Skin epidermis (tissue), 12 donors: ENCODE measurements around the gene LDHB.
"Not testable (repeated sequence)": the region's sequence is repeated elsewhere in the genome, so short reads cannot be mapped to it uniquely, and the experiment has no call there.

Experiments
- H3K27ac ChIP-seq, 21 experiments: fragments of 200-600 bp; sonication (generic) in 11 of 21; one replicate each; pipeline ENCODE4 v1.5.0; 2020; ENCODE audit warnings: mild to moderate bottlenecking in 3 of 21, inconsistent platforms in 2 of 21, moderate library complexity in 2 of 21
- H3K4me3 ChIP-seq, 7 experiments: fragments of 200-600 bp; sonication (generic) in 2 of 7; one replicate each; pipeline ENCODE4 v1.5.0; 2020; ENCODE audit warnings: inconsistent platforms in 2 of 7, mild to moderate bottlenecking in 2 of 7, moderate library complexity in 1 of 7

Gene LDHB

DNA sequence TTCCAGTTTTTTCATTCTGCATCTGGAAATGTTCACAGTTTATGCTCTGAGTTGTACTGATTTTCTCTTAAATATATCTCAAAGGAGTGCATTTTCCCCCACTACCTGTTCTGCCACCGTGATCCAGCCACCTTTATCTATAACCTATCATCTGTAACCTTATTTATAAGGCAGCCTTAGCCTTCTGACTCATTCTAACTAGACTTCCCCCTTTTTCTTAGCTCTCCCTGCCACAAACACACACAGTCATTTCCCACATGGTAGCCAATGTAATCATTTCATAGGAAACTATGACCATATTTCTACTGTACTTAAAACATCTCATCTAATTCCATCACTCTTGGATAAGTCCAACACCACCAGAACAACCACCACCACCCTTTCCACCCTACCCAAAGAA is 42.2 kb downstream of the LDHB start:
- Histone ChIP-seq H3K27ac (peak overlapping the region in 5 of 21 experiments; percentile 5 to 59 (median 53)), H3K4me3 (no peak overlapping the region)

- no peak overlapping the region for H3K4me3 ChIP-seq
- H3K27ac ChIP-seq: peak overlapping the region in 4 of 21 experiments; percentile 15 to 59 (median 54)
These were observed 43.1 kb downstream of the LDHB start for GRCh38 chr12:21614506-21614905.

- H3K27ac ChIP-seq: no peak overlapping the region
- H3K4me3 ChIP-seq: no peak overlapping the region
These were observed 43.7 kb downstream of the LDHB start for GRCh38 chr12:21613931-21614330.

GRCh38 chr12:21608196-21608595 is 49.4 kb downstream of the LDHB start:
- no peak overlapping the region for H3K4me3 ChIP-seq
- H3K27ac ChIP-seq: no peak overlapping the region

- H3K4me3 ChIP-seq: no peak overlapping the region
- no peak overlapping the region for H3K27ac ChIP-seq
These were observed 49.9 kb downstream of the LDHB start for GRCh38 chr12:21607701-21608100.

- Histone ChIP-seq H3K4me3 (no peak overlapping the region), H3K27ac (no peak overlapping the region)
These were observed 51.5 kb downstream of the LDHB start for GRCh38 chr12:21606175-21606574.

DNA sequence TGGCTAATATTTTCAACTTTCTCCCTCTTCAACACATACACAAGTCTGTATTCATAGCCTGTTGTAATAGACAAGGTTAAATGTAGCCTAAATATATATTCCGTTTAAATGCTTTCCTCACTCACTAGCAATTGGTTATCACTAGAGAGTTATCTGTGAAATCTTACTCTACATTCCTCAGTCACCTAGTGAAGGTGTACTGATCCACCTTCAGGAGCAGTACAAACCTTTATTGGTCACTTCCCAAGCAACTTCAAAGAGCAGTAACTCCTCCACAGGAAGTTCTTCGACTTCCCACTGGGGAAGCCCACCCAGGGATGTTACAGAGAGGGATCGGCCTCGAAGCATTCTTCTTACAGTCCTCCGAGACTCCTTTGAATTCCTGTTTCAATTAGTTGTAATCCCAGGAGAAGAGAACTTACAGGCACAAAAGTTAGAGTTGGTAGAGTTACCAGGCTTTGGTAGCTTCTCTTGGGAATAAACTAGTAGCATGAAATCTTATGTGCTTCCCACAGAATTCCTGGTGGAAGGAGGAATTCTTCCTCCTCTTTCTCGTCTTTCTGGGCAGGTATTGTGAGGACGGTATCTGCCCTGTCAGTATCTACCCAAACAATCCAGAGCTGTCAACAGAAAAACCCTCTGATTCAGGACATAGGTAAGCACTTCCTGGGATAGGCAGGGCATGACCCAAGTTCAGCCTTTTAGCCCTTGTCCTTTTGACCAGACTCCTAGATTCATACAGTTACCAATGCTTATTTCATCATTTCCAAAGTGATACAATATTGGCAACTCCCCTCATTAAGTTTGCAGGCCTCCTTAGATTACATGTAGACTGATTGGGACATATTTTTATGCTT is 53.2 kb downstream of the LDHB start, which contains the start of gene GYS2:
TSS of gene GYS2 (minus strand) at position 603 of the 857 bp plus-strand sequence. CDS start at position 348, 255 bp downstream.
- Histone ChIP-seq H3K27ac (no peak within 1 kb of the TSS), H3K4me3 (no peak within 1 kb of the TSS)

DNA sequence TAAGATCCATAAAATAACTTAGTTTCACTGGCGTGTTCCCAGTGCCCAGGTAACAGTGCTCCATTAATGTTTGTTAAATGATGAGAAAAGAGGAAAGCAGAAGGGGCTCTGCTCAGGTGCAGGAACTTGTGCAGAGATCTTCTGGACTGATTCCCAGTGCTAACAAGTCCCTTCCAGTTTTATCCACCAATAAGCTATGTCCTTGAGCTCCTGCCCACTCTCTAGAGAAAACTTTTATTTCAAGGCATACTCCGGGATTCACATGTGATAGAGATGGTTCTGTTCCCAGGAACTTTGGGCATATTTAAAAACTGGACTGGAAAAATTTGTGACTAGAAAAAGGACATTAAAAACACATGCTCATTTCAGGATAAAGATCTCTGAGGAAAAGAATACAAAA is 54.9 kb downstream of the LDHB start:
- Histone ChIP-seq H3K4me3 (no peak overlapping the region), H3K27ac (no peak overlapping the region)

GRCh38 chr12:21600196-21600595 is 57.4 kb downstream of the LDHB start:
- H3K27ac ChIP-seq: no peak overlapping the region
- H3K4me3 ChIP-seq: no peak overlapping the region

GRCh38 chr12:21599143-21599999 is 58.3 kb downstream of the LDHB start:
- Histone ChIP-seq H3K4me3 (no peak overlapping the region), H3K27ac (no peak overlapping the region)

DNA sequence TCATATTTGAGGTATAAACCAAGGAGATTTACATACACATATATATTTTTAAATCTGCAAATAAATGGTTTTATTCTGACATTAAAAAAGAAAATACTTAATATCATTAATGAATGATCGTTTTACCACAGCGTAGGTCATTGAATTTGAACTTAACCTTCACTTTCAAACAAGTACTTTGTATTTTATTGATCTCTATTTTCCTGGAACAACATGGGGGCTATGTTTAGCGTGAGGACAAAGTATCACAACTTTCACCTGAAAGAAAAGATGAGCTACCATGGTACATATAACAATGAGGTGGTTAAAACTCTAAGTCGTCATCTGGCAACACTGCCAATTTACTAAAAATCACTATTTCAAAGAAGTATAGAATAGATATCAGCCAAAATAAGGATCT is 59.0 kb downstream of the LDHB start:
- H3K27ac ChIP-seq: no peak overlapping the region
- H3K4me3 ChIP-seq: no peak overlapping the region

GRCh38 chr12:21595356-21595755 is 62.3 kb downstream of the LDHB start:
- H3K27ac ChIP-seq, H3K4me3 ChIP-seq: not testable (repeated sequence)

- Histone ChIP-seq H3K4me3 (no peak overlapping the region), H3K27ac (no peak overlapping the region)
These were observed 72.2 kb downstream of the LDHB start for GRCh38 chr12:21585485-21585884.
